Measurements from ENCODE around the gene MIOS.

GRCh38 chr7:7563269-7563668, 3.4 kb upstream of the MIOS start:
- TF ChIP-seq CTCF (IDR thresholded peaks at IDR 0.05) (no peak), POLR2A (IDR thresholded peaks at IDR 0.05) (no peak)
